Keratinocyte (primary cell): ENCODE data around the gene AQP6.

ENCODE experiments used
- CTCF ChIP-seq, 3 experiments: IDR thresholded peaks in 1 of 3; conservative IDR thresholded peaks in 1 of 3; optimal IDR thresholded peaks in 1 of 3; 2 replicates in 2 of 3; 3 replicates in 1 of 3; pipeline versions ENCODE3 to v1.5.1; 2011; ENCODE audit warnings: low read length in 3 of 3, mild to moderate bottlenecking in 3 of 3, moderate library complexity in 2 of 3, control low read depth in 1 of 3, inconsistent platforms in 1 of 3; ENCODE audit not compliant: insufficient read depth in 2 of 3; ENCODE audit errors: extremely low read depth in 1 of 3
- EZH2 ChIP-seq: IDR thresholded peaks from one replicate; pipeline ENCODE4 v1.6.1; 2012; ENCODE audit warnings: inconsistent platforms, mild to moderate bottlenecking, low read length, moderate library complexity

- TF ChIP-seq EZH2 = no peak
- TF ChIP-seq CTCF (optimal IDR thresholded peaks at IDR 0.05 in 1 of 3, IDR thresholded peaks at IDR 0.05 in 1 of 3, conservative IDR thresholded peaks at IDR 0.05 in 1 of 3; ENCODE audit: extremely low read depth in 1 of 3, insufficient read depth in 2 of 3, low read length in 3 of 3) = no peak
These were observed 35.8 kb upstream of the AQP6 start for GRCh38 chr12:49936925-49937324.
